BJ (cell line): ENCODE results near the gene MYOM1. TPM values are rescaled to one million over a fixed set of nuclear protein-coding genes. Genes with fewer than 3 reads are reported as not detected.

Experiments used
- CTCF ChIA-PET: fragments of 350-600 bp; formaldehyde crosslinking; extraction: SDS; loops from one replicate; lab custom pipeline; 2021; ENCODE audit warnings: antibody characterized with exemption, inconsistent platforms; lab: Yijun Ruan, JAX
- POLR2A ChIA-PET: fragments of 300-600 bp; sonication (Branson Sonifier 250); formaldehyde crosslinking; extraction: SDS; loops from one replicate; lab custom pipeline; 2021; ENCODE audit warnings: antibody characterized with exemption; lab: Charles Lee
- DNase-seq: peaks from one replicate; pipeline ENCODE4 v3.0.0-alpha.2; 2011; ENCODE audit warnings: low read depth
- H3K27me3 ChIP-seq: 2 replicates; pipeline ENCODE4 v1.6.0; 2011; ENCODE audit warnings: low read length; ENCODE audit not compliant: control insufficient read depth, insufficient read depth
- H3K36me3 ChIP-seq: 2 replicates; pipeline ENCODE4 v1.5.1; 2011; ENCODE audit warnings: low read length; ENCODE audit not compliant: control insufficient read depth, insufficient read depth
- H3K4me3 ChIP-seq: 2 replicates; pipeline ENCODE4 v1.5.1; 2011; ENCODE audit warnings: low read depth, mild to moderate bottlenecking, control low read depth, low read length
- CTCF ChIP-seq: IDR thresholded peaks from 2 replicates; pipeline ENCODE4 v1.5.1; 2011; ENCODE audit warnings: low read depth, mild to moderate bottlenecking, control low read depth, inconsistent platforms, low read length, moderate library complexity; ENCODE audit not compliant: insufficient read depth
- polyA plus RNA-seq: library from polyadenylated mRNA; depleted of rRNA; stranded (reverse); fragments of >200 nt; gene quantifications from 2 replicates; pipeline ENCODE4 v1.2.3, GENCODE V29; 2011

Gene MYOM1
- polyA plus RNA-seq, 1 experiment, result 0.48 TPM

DNA sequence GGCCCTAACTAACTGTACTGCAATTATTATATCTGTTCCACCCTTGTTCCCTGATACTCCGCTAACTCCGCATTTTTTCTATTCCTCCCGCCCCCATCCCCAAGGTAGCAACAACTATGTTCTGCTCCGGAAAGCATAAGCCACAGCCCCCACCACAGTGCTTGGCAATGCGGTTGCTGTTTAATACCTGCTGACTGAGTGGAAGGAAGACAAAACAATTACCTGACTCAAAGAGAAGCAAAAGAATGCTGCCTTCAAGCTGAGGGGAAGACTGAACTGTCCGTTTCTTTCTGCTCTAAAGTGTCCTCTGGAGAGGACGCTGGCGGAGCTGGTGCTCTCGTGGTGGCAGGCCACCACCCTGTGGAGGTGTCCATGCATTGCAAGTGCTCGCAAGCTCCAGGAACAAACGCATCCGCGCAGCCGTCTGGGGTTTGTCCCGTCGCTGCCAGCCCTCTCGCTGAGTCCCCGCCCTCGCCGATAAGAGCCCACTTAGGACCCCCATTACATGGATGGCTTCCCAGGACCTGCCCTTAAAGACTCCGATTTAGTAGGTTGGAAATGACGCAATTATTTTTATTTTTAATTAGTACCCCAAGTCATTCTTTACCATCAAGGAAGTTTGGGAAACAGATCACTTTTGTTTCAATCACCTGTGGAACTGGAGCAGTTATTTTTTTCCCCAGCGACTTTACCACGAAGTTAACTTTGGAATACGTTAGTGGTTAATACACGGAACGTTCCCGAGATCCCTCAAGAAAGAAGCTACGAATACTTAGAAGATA is 26.3 kb upstream of the MYOM1 start:
- CTCF ChIA-PET, result interaction anchor here (0.6 to 4.4 kb wide), 35 partner anchors 9 to 673 kb away, joined by 3 to 36 read pairs (median 4); no protein-coding TSS in a partner anchor
- H3K27me3 ChIP-seq, result no peaks in the 10 kb centered on the region
- peak; percentile 94 for TF ChIP-seq CTCF
- DNase-seq, result no peak
- no peaks in the 10 kb centered on the region; the same call in 1 of the 2 replicates for H3K36me3 ChIP-seq
- peak overlapping the region; percentile 95 for H3K4me3 ChIP-seq
- POLR2A ChIA-PET, result interaction anchor here (0.6 to 1.0 kb wide), 3 partner anchors 14 to 237 kb away, joined by 3 to 4 read pairs (median 3); no protein-coding TSS in a partner anchor

DNA sequence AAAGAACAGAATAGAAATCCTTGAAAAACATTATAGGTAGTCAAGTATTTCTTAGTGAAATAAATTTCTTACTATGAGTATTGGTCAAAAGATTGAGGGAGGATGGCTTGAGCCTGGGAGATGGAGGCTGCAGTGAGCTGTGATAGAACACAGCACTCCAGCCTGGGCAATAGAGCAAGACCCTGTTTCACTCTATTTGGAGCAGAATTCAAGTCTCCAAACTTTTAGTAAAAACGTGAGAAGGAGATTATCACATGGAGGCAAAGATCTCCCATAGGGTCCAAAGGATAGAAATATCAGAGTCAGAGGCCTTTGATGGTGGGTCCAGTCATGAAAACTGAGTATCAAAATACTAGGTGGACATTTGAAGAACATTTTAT is 25.4 kb upstream of the MYOM1 start:
- ChIA-PET CTCF (interaction anchor here (1.0 to 4.4 kb wide), 14 partner anchors 10 to 479 kb away, joined by 3 to 36 read pairs (median 5); no protein-coding TSS in a partner anchor), POLR2A (no interaction called here)
- H3K4me3 ChIP-seq, result peak overlapping the region; percentile 95
- no peak for TF ChIP-seq CTCF
- no peak for DNase-seq
- H3K36me3 ChIP-seq, result no peaks in the 10 kb centered on the region; the same call in 1 of the 2 replicates
- H3K27me3 ChIP-seq, result no peaks in the 10 kb centered on the region

DNA sequence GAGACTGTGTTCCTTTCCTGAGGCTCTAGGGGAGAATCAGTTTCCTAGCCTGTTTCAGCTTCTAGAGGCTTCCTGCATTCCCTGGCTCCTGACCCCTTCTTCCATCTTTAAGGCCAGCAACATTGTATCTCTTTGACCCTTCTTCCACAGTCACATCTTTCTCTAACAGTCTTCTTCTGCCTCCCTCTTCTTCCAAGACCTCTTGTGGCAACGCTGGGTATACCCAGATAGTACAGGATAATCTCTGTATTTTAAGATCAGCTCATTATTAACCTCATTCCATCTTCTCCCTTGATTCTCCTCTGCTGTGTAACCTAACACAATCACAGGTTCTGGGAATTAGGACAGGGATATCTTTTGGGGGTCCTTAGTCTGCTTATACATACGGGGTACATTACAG is 19.0 kb upstream of the MYOM1 start:
- H3K36me3 ChIP-seq, result no peaks in the 10 kb centered on the region; the same call in 1 of the 2 replicates
- DNase-seq, result no peak
- H3K4me3 ChIP-seq, result no peak overlapping the region
- CTCF ChIA-PET, result interaction anchor here (0.7 to 1.2 kb wide), 5 partner anchors 12 to 305 kb away, joined by 3 to 4 read pairs (median 3); no protein-coding TSS in a partner anchor
- POLR2A ChIA-PET, result no interaction called here
- TF ChIP-seq CTCF, result peak; percentile 15; the same call in 1 of the 2 replicates
- no peaks in the 10 kb centered on the region for H3K27me3 ChIP-seq

GRCh38 chr18:3236470-3236869 is 16.7 kb upstream of the MYOM1 start:
- DNase-seq, result no peak
- CTCF ChIA-PET, result no interaction called here
- H3K27me3 ChIP-seq, result no peaks in the 10 kb centered on the region
- no peaks in the 10 kb centered on the region; the same call in 1 of the 2 replicates for H3K36me3 ChIP-seq
- no peak for TF ChIP-seq CTCF
- no peak overlapping the region for H3K4me3 ChIP-seq
- POLR2A ChIA-PET, result no interaction called here

DNA sequence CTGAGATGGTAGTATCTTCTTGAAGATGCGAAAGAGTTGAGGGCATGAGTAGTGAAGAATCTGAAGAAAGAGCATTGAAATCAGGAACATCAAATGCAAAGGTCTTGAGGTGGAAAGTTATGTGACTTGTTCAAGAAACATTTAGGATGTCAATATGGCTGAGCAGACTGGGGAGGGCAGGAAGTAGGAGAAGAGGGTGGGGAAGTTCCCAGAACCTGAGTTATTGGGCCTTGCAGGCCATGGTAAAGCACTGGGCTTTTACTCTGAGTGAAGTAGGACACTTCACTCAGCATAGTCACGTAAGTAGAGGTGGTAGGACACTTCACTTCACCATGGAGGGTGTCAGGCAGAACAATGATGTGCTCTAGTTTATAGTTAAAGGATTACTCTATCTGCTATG is 16.1 kb upstream of the MYOM1 start:
- TF ChIP-seq CTCF, result no peak

More for the DNA sequence above, 16.1 kb upstream of the MYOM1 start:
- ChIA-PET CTCF (interaction anchor here (1.8 kb wide), 1 partner anchor 10 kb away, joined by 7 read pairs; no protein-coding TSS in a partner anchor), POLR2A (no interaction called here)
- H3K36me3 ChIP-seq, result no peaks in the 10 kb centered on the region
- H3K4me3 ChIP-seq, result no peak overlapping the region
- no peaks in the 10 kb centered on the region for H3K27me3 ChIP-seq
- DNase-seq, result no peak
